Esophagus muscularis mucosa (tissue), 4 donors: Measurements from ENCODE around the gene RPAP3. TPM values are rescaled to one million over a fixed set of nuclear protein-coding genes. Genes with fewer than 3 reads are reported as not detected.

Experiments
- DNase-seq: peaks from one replicate; pipeline ENCODE4 v3.0.0-alpha.2; 2017; ENCODE audit errors: extremely low spot score
- H3K27ac ChIP-seq, 4 donors: fragments of 200-600 bp; sonication (generic); replicated peaks in 1 of 4; 1 replicate in 3 of 4; 2 replicates in 1 of 4; pipeline ENCODE4 v1.5.1; 2016 to 2019; ENCODE audit warnings: mild to moderate bottlenecking in 1 of 4
- H3K27me3 ChIP-seq, 4 donors: fragments of 200-600 bp; sonication (generic); one replicate each; pipeline versions ENCODE4 v1.5.1 to v1.6.0; 2016 to 2019
- H3K36me3 ChIP-seq, 4 donors: fragments of 200-600 bp; sonication (generic); one replicate each; pipeline ENCODE4 v1.5.1; 2016 to 2019
- H3K4me1 ChIP-seq, 4 donors: fragments of 200-600 bp; sonication (generic); one replicate each; pipeline ENCODE4 v1.5.1; 2016 to 2019
- H3K4me3 ChIP-seq, 4 donors: fragments of 200-600 bp; sonication (generic); 1 replicate in 2 of 4; 2 replicates in 2 of 4; pipeline ENCODE4 v1.5.1; 2016 to 2019; ENCODE audit warnings: mild to moderate bottlenecking in 4 of 4, moderate library complexity in 1 of 4
- H3K9me3 ChIP-seq, 4 donors: fragments of 200-600 bp; sonication (generic); 1 replicate in 3 of 4; 2 replicates in 1 of 4; pipeline ENCODE4 v1.5.1; 2016 to 2019
- EP300 ChIP-seq: sonication (generic); formaldehyde crosslinking; IDR thresholded peaks from one replicate; pipeline ENCODE4 v1.6.1; 2017; ENCODE audit warnings: antibody characterized with exemption
- POLR2A ChIP-seq: fragments of 450-650 bp; IDR thresholded peaks from one replicate; pipeline ENCODE4 v1.6.1; 2017; ENCODE audit warnings: antibody characterized with exemption, moderate library complexity, mild to moderate bottlenecking, low read depth
- POLR2AphosphoS5 ChIP-seq, 2 donors: sonication (generic); formaldehyde crosslinking; IDR thresholded peaks; one replicate each; pipeline ENCODE4 v1.6.1; 2017; ENCODE audit warnings: antibody characterized with exemption in 2 of 2
- WGBS: methylation state at CpG from one replicate; pipeline ENCODE4 v1.1.5; 2018; 5-methylcytosine and 5-hydroxymethylcytosine counted together
- intact Hi-C: fragments of 100-400 bp; cut with DNase I; formaldehyde crosslinking; loops from one replicate; pipeline ENCODE4 v1.15.1; 2023
- total RNA-seq, 4 donors: library from RNA; depleted of rRNA; stranded (reverse); fragments of >200 nt; gene quantifications; one replicate each; pipeline versions ENCODE4 v1.1.0 to v1.2.1, GENCODE V29; 2016
- TF ChIP-seq, protein P1 (sequence below), 3 experiments: fragments of 200-600 bp in 2 of 3; fragments of 450-650 bp in 1 of 3; sonication (generic) in 2 of 3; IDR thresholded peaks; one replicate each; pipeline ENCODE4 v1.5.1; 2017 to 2019; ENCODE audit warnings: antibody characterized with exemption in 3 of 3, mild to moderate bottlenecking in 2 of 3, moderate library complexity in 1 of 3

RPAP3 gene
- total RNA-seq, 4 donors from 2014 or later, result 10.3 to 17.9 (median 13.5) TPM

DNA sequence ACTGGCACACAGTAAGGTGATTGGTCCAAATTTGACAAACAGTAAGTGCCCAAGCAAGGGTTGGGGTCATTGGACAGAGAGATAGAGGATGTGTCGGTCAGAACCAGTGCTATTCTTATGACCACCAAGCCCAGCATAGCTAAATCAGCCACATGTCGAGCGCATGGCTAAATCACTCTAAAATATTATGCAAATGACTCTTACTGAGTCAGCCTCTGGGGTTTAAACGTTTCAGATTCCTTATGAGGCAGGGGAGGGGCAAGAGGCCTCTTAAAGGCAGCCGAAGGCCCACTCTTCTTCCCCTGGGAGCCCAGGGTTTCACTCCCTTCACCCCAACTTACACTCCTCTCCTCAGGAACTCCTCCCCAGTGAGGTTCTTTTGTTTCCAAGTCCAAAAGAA lies 20.1 kb upstream of the RPAP3 start:
- 49% methylated on average over 5 of the region's 5 CpGs for WGBS
- H3K27ac ChIP-seq, result no peak overlapping the region
- intact Hi-C loops, result no loop called here

DNA sequence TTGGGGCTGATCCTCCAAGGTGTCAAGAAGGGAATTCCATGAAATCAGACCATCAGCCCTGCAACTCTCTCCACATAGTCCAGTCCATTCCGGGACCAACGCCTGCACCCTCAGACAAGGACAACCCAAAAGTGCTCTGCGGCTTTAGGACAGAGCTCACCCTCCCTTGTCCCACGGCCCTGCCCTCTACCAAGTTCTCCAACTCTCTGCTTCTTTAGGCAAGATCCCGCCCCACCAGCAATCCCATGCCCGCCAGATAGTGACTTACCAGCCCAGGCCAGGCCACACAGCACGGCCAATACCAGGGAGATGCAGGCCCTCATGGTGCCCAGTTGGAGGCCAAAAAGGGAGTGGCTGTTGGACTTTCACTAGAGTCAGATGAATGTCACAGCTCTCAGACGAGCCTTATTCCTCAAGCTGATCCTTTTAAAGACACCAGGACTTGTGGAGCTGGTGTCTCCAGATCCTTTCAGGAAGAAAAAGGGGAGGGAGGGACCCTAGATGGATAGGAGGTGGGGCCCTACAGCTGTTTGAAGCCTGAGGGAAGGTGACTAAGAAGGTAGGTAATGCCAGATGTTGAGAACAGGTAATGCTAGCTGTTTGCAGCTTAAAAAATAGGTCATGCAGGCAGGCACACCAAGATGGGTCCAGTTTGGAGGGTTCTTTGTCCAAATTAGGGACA lies 19.4 kb upstream of the RPAP3 start, which contains the start of gene ENDOU:
ENDOU (minus strand) TSS at position 400 of the 682 bp plus-strand sequence; CDS start at position 323, 77 bp downstream.
- no peak within 1 kb of the TSS for H3K4me3 ChIP-seq
- TF ChIP-seq EP300 (no peak), POLR2A (no peak), POLR2AphosphoS5 (IDR thresholded peaks at IDR 0.05) (no peak)
- TF ChIP-seq, protein P1, sequence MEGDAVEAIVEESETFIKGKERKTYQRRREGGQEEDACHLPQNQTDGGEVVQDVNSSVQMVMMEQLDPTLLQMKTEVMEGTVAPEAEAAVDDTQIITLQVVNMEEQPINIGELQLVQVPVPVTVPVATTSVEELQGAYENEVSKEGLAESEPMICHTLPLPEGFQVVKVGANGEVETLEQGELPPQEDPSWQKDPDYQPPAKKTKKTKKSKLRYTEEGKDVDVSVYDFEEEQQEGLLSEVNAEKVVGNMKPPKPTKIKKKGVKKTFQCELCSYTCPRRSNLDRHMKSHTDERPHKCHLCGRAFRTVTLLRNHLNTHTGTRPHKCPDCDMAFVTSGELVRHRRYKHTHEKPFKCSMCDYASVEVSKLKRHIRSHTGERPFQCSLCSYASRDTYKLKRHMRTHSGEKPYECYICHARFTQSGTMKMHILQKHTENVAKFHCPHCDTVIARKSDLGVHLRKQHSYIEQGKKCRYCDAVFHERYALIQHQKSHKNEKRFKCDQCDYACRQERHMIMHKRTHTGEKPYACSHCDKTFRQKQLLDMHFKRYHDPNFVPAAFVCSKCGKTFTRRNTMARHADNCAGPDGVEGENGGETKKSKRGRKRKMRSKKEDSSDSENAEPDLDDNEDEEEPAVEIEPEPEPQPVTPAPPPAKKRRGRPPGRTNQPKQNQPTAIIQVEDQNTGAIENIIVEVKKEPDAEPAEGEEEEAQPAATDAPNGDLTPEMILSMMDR (IDR thresholded peaks at IDR 0.05), result no peak
- peaks cover 9 to 22% (median 15%) of the 10 kb centered on the region in 4 donors for H3K4me1 ChIP-seq
- 87% methylated on average over 8 of the region's 8 CpGs for WGBS
- intact Hi-C loops, result no loop called here
- no peaks in the 10 kb centered on the region for H3K9me3 ChIP-seq
- no peak within 1 kb of the TSS for H3K27ac ChIP-seq
- H3K27me3 ChIP-seq, result no peaks in the 10 kb centered on the region
- DNase-seq, result no peak
- peaks cover 0 to 6% (median 0%) of the 10 kb centered on the region in 4 donors for H3K36me3 ChIP-seq

More for the DNA sequence above, 20.1 kb upstream of the RPAP3 start:
- TF ChIP-seq EP300, result no peak
- TF ChIP-seq, protein P1 (IDR thresholded peaks at IDR 0.05), result no peak
- no peak for TF ChIP-seq POLR2AphosphoS5 (IDR thresholded peaks at IDR 0.05)
- TF ChIP-seq POLR2A, result no peak
- no peak for DNase-seq
- H3K9me3 ChIP-seq, result no peaks in the 10 kb centered on the region
- peaks cover 14 to 24% (median 16%) of the 10 kb centered on the region in 4 donors for H3K4me1 ChIP-seq
- no peaks in the 10 kb centered on the region for H3K27me3 ChIP-seq
- no peak overlapping the region for H3K4me3 ChIP-seq
- H3K36me3 ChIP-seq, result peaks cover 0 to 6% (median 0%) of the 10 kb centered on the region in 4 donors

DNA sequence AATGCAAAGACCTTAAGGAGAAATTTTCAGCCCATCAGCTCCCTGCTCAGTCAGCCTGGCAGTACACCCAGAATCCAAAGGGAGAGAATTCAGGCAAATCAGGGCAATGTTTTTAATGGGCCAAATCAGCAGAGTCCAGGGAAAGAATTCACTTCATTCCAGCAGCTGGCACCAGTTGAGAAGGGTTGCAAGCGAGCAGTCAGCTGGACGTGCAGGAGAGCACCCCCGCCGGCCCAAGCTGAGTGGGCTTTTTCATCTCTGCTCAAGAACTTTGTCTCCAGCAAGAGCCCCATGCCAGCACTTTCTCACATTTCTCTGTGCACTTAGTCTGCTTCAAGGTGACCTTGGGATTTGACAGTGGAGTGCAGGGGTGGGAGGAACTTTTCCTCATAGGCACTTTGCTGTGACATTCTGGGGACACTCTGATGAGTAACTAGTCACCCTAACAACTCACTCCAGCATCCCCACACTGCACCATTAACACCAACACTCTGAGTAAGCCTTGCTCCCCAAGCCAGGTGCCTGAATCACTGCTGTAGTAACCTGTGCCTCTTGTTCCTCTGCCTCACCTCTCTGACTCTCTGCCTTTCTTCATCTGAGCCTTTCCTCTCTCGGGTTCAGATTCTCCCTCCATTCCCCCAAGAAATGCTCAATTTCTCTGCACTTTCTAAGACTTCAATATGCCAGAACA lies 17.3 kb upstream of the RPAP3 start:
- Histone ChIP-seq H3K4me3 (no peak overlapping the region), H3K9me3 (no peaks in the 10 kb centered on the region), H3K27ac (no peak overlapping the region), H3K36me3 (peaks cover 0 to 6% (median 0%) of the 10 kb centered on the region in 4 donors), H3K4me1 (peaks cover 8 to 26% (median 18%) of the 10 kb centered on the region in 4 donors), H3K27me3 (no peaks in the 10 kb centered on the region)
- no peak for TF ChIP-seq POLR2A
- TF ChIP-seq EP300, result no peak
- TF ChIP-seq POLR2AphosphoS5 (IDR thresholded peaks at IDR 0.05), result no peak
- TF ChIP-seq, protein P1 (IDR thresholded peaks at IDR 0.05), result no peak
- 92% methylated on average over 5 of the region's 5 CpGs for WGBS
- DNase-seq, result no peak
- intact Hi-C loops, result no loop called here

DNA sequence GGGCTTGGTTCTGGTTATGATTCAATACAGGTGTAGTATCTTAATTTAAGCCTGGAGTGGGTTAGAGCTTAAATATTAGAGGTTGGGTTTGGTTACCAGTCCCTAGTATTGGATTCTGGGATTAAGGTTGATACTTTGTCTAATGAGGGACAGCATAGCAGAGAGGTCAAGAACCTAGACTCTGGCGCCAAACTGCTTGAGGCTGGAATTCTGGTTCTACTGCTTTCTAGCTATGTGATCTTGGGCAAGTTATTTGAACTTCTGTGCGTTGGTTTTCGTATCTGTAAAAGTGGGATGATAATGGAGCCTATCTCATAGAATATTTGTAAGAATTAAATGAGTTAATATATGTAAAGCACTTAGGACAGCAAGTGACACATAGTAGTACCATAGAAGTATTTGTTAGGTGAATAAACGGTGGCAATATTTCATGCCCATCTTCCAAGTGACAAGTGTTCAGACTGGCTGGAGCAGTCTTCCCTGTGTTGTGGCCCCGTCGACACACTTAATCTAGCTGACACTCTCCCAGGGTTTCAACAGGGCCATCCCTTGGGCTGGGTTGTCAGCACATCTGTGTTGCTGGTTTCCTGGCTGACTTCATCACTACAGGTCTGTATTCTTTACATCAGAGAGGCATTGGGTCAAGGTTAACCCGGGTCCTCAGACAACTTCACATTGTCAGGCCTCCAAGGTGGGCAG lies 16.5 kb upstream of the RPAP3 start:
- Histone ChIP-seq H3K9me3 (no peaks in the 10 kb centered on the region), H3K36me3 (peaks cover 0 to 6% (median 0%) of the 10 kb centered on the region in 4 donors), H3K27ac (no peak overlapping the region), H3K27me3 (no peaks in the 10 kb centered on the region), H3K4me1 (peaks cover 15 to 34% (median 26%) of the 10 kb centered on the region in 4 donors), H3K4me3 (no peak overlapping the region)
- over 99% methylated on average over 6 of the region's 7 CpGs for WGBS
- no peak for DNase-seq
- TF ChIP-seq POLR2A (no peak), POLR2AphosphoS5 (IDR thresholded peaks at IDR 0.05) (no peak), EP300 (no peak)
- TF ChIP-seq, protein P1 (IDR thresholded peaks at IDR 0.05), result no peak
- intact Hi-C loops, result no loop called here
